Neural crest cell (in vitro differentiated cells): Measurements from ENCODE around the gene LRRC45. TPM values are rescaled to one million over a fixed set of nuclear protein-coding genes. Genes with fewer than 3 reads are reported as not detected.

ENCODE experiments used
- DNase-seq: peaks from one replicate; pipeline ENCODE4 v3.0.0; 2021; ENCODE audit warnings: low read depth, mixed read lengths, low spot score
- H3K27ac Mint-ChIP-seq: one replicate; pipeline ENCODE4 v1.8.0; 2021; ENCODE audit warnings: mild to moderate bottlenecking, mixed read lengths; ENCODE audit not compliant: unreplicated experiment
- H3K27me3 Mint-ChIP-seq: 2 replicates; pipeline ENCODE4 v1.8.0; 2021; ENCODE audit warnings: low read depth, mild to moderate bottlenecking, mixed read lengths
- H3K36me3 Mint-ChIP-seq: 2 replicates; pipeline ENCODE4 v1.8.0; 2021; ENCODE audit warnings: low read depth, mild to moderate bottlenecking, mixed read lengths
- H3K4me1 Mint-ChIP-seq: 2 replicates; pipeline ENCODE4 v1.8.0; 2021; ENCODE audit warnings: mixed read lengths
- H3K4me3 Mint-ChIP-seq: one replicate; pipeline ENCODE4 v1.8.0; 2021; ENCODE audit warnings: mild to moderate bottlenecking, mixed read lengths
- H3K9me3 Mint-ChIP-seq: 2 replicates; pipeline ENCODE4 v1.8.0; 2021; ENCODE audit warnings: mixed read lengths
- CTCF ChIP-seq: fragments of 200-600 bp; sonication (generic); conservative IDR thresholded peaks from 2 replicates; pipeline ENCODE4 v1.5.0; 2021; ENCODE audit warnings: antibody characterized with exemption, mild to moderate bottlenecking
- total RNA-seq: library from RNA; stranded (reverse); gene quantifications from 2 replicates; pipeline ENCODE4 v1.2.1, GENCODE V29; 2021

LRRC45 gene
- total RNA-seq, 1 donor from 2014 or later: 63.5 TPM

- peaks cover 8% of the 10 kb centered on the region for H3K4me1 Mint-ChIP-seq
- DNase-seq: no peak
- H3K36me3 Mint-ChIP-seq: no peaks in the 10 kb centered on the region
- peak overlapping the region; percentile 74 for H3K4me3 Mint-ChIP-seq
- H3K9me3 Mint-ChIP-seq: no peaks in the 10 kb centered on the region
- H3K27me3 Mint-ChIP-seq: peaks cover 6% of the 10 kb centered on the region
- no peak for TF ChIP-seq CTCF
- H3K27ac Mint-ChIP-seq: peak overlapping the region; percentile 19
Measured at GRCh38 chr17:82018152-82018988, 4.7 kb upstream of the LRRC45 start.

GRCh38 chr17:82018989-82019689 lies 4.0 kb upstream of the LRRC45 start:
- H3K9me3 Mint-ChIP-seq: no peaks in the 10 kb centered on the region
- H3K36me3 Mint-ChIP-seq: no peaks in the 10 kb centered on the region
- peak overlapping the region; percentile 19 for H3K27ac Mint-ChIP-seq
- TF ChIP-seq CTCF: no peak
- no peak for DNase-seq
- peak overlapping the region; percentile 74 for H3K4me3 Mint-ChIP-seq
- H3K4me1 Mint-ChIP-seq: peaks cover 13% of the 10 kb centered on the region
- peaks cover 6% of the 10 kb centered on the region for H3K27me3 Mint-ChIP-seq

- Mint-ChIP-seq H3K4me1 (peaks cover 15% of the 10 kb centered on the region), H3K36me3 (no peaks in the 10 kb centered on the region), H3K4me3 (peak overlapping the region; percentile 97), H3K9me3 (no peaks in the 10 kb centered on the region), H3K27me3 (peaks cover 6% of the 10 kb centered on the region), H3K27ac (no peak overlapping the region)
- DNase-seq: peak; percentile 78
- TF ChIP-seq CTCF: peak; percentile 80
Measured at GRCh38 chr17:82019690-82020571, 3.2 kb upstream of the LRRC45 start.

- Mint-ChIP-seq H3K4me3 (peak overlapping the region; percentile 97), H3K4me1 (peaks cover 15% of the 10 kb centered on the region), H3K9me3 (no peaks in the 10 kb centered on the region), H3K27ac (no peak overlapping the region), H3K27me3 (peaks cover 6% of the 10 kb centered on the region), H3K36me3 (no peaks in the 10 kb centered on the region)
- no peak for TF ChIP-seq CTCF
- DNase-seq: no peak
Measured at GRCh38 chr17:82020572-82021106, 2.5 kb upstream of the LRRC45 start.
